Measurements from ENCODE around the gene ATG7.

Gene ATG7

GRCh38 chr3:11534011-11534792 lies 262.0 kb downstream of the ATG7 start:
- DNase-seq (ENCODE audit: low read depth in 3 of 3, low spot score in 1 of 3) = no peak

GRCh38 chr3:11534793-11535101 lies 262.6 kb downstream of the ATG7 start:
- DNase-seq (ENCODE audit: low read depth in 3 of 3, low spot score in 1 of 3) = no peak

- no peak for DNase-seq (ENCODE audit: low read depth in 3 of 3, low spot score in 1 of 3)
Measured at GRCh38 chr3:11535243-11535960, 263.2 kb downstream of the ATG7 start.

- DNase-seq (ENCODE audit: low read depth in 3 of 3, low spot score in 1 of 3) = no peak
Measured at GRCh38 chr3:11536132-11536935, 264.1 kb downstream of the ATG7 start.

- no peak for DNase-seq (ENCODE audit: low read depth in 3 of 3, low spot score in 1 of 3)
Measured at GRCh38 chr3:11536936-11537612, 264.9 kb downstream of the ATG7 start.

GRCh38 chr3:11538581-11538980 lies 266.4 kb downstream of the ATG7 start:
- no peak for DNase-seq (ENCODE audit: low read depth in 3 of 3, low spot score in 1 of 3)

GRCh38 chr3:11539218-11539617 lies 267.0 kb downstream of the ATG7 start:
- no peak for DNase-seq (ENCODE audit: low read depth in 3 of 3, low spot score in 1 of 3)

GRCh38 chr3:11539677-11540076 lies 267.5 kb downstream of the ATG7 start:
- no peak for DNase-seq (ENCODE audit: low read depth in 3 of 3, low spot score in 1 of 3)

- DNase-seq (ENCODE audit: low read depth in 3 of 3, low spot score in 1 of 3) = no peak
Measured at GRCh38 chr3:11541321-11542303, 269.4 kb downstream of the ATG7 start.

GRCh38 chr3:11542551-11542950 lies 270.4 kb downstream of the ATG7 start:
- no peak for DNase-seq (ENCODE audit: low read depth in 3 of 3, low spot score in 1 of 3)

GRCh38 chr3:11543141-11543947 lies 271.1 kb downstream of the ATG7 start:
- DNase-seq (ENCODE audit: low read depth in 3 of 3, low spot score in 1 of 3) = no peak

- DNase-seq (ENCODE audit: low read depth in 3 of 3, low spot score in 1 of 3) = no peak
Measured at GRCh38 chr3:11543948-11544387, 271.8 kb downstream of the ATG7 start.

- no peak for DNase-seq (ENCODE audit: low read depth in 3 of 3, low spot score in 1 of 3)
Measured at GRCh38 chr3:11544412-11545181, 272.4 kb downstream of the ATG7 start.

- no peak for DNase-seq (ENCODE audit: low read depth in 3 of 3, low spot score in 1 of 3)
Measured at GRCh38 chr3:11545186-11545851, 273.1 kb downstream of the ATG7 start.

- no peak for DNase-seq (ENCODE audit: low read depth in 3 of 3, low spot score in 1 of 3)
Measured at GRCh38 chr3:11546657-11547302, 274.6 kb downstream of the ATG7 start.

- DNase-seq (ENCODE audit: low read depth in 3 of 3, low spot score in 1 of 3) = no peak
Measured at GRCh38 chr3:11547498-11547897, 275.3 kb downstream of the ATG7 start.

- no peak for DNase-seq (ENCODE audit: low read depth in 3 of 3, low spot score in 1 of 3)
Measured at GRCh38 chr3:11548721-11549131, 276.5 kb downstream of the ATG7 start.
